ENCODE measurements around the gene TFDP3.

The TFDP3 gene, protein sequence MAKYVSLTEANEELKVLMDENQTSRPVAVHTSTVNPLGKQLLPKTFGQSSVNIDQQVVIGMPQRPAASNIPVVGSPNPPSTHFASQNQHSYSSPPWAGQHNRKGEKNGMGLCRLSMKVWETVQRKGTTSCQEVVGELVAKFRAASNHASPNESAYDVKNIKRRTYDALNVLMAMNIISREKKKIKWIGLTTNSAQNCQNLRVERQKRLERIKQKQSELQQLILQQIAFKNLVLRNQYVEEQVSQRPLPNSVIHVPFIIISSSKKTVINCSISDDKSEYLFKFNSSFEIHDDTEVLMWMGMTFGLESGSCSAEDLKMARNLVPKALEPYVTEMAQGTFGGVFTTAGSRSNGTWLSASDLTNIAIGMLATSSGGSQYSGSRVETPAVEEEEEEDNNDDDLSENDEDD

DNA sequence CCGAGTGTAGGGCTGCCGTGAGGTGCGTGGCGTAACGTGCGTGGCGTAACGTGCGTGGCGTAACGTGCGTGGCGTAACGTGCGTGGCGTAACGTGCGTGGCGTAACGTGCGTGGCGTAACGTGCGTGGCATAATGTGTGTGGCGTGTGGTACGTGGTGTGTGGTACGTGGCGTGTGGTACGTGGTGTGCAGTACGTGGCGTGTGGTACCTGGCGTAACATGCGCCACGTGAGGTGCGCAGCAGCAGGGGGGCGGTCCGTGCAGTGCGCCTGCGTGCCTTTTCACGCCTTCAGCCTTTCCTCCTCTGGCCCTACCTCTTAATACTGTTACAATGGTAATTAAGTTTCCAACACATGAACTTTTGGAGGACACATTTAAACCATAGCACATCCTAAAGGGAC is at the start of gene TFDP3:
Gene TFDP3, minus strand, starts transcription at position 26 of the 400 bp plus-strand sequence. CDS start 95 bp downstream, outside the sequence.
- no peak for DNase-seq (ENCODE audit: low spot score)

DNA sequence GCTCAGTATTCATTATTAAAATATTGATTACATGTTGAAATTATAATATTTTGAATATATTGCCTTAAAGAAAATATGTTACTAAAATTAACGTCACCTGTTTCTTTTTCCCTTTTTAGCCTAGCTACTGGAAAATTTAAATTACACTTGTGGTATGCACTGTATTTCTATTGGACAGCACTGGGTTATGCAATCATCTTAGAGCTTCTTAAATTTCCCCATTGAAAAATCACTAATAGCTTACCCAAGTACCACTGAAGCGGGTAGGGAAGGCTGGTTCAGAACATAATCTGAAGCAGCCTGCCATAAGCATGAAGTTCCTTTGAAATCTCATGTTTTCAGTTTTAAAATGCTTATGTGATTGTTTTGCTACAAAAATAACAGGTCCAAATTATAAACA is 49.5 kb upstream of the TFDP3 start:
- no peak for DNase-seq (ENCODE audit: low spot score)

DNA sequence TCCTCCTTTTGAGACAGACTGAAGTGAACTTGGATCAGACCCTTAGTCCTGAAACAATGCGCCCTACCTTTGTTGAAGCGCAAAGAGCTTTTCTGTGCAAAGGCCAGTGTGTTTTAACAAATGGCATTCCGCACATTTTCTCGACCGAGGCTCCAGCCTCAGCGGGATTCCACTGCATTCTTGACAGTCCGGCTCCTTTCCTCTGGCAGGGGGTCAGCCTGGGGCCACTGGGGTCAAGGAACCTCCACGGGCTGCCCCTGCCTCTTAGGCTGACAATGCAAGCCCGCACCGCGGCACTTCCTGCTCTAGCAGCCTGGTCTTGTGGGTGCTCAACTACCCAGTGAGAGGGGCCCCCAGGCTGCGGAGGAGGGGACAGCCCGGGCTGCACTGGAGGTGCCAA is 47.2 kb upstream of the TFDP3 start:
- no peak for DNase-seq (ENCODE audit: low spot score)

DNA sequence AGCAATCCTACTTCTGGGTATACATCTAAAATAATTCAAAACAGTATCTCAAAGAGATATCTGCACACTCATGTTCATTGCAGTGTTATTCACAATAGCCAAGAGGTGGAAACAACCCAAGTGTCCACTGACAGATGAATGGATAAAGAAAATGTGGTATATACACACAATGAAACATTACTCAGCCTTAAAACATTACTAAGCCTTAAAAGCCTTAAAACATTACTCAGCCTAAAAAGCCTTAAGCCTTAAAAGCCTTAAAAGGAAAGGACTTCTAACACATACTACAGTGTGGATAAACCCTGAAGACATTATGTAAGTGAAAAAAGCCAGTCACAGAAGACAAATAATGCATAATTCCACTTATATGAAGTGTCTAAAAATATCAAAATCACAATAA is 40.3 kb upstream of the TFDP3 start:
- no peak for DNase-seq (ENCODE audit: low spot score)

DNA sequence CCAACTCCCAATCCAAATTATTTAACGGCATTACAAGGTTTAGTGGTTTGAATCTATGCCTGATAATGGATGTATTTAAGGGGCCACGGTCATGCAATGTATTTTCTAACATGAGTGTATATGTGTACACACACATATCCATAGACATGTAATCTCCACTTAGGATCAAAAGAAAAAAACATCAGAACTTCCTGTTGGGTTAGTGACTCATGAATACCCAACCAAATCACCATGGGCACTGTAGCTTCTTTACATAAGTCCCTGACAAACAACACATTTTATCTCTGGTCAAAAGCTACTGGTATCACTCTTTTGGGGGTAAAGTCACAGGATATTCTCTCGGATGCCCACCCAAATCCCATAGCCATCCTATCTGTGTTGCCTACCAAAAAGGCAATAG is 36.5 kb upstream of the TFDP3 start:
- no peak for DNase-seq (ENCODE audit: low spot score)

DNA sequence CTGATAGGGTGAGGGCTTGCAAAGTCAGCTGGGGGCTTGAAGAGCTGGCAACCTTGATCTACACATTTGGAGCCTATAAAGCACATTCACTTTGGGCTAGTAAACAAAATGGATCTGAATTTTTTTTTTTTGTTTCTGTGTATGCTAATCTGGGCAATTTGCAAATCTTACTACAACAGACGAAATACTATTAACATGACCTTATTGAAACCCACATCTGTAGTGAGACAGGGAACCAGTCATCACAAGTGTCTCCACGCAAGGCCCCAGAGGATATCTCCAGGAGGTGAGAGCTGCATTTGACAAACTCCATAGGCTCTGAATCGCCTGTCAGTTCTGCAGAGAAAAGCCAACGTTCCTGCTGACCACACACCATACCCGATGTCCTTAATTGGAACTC is 33.0 kb upstream of the TFDP3 start:
- no peak for DNase-seq (ENCODE audit: low spot score)

DNA sequence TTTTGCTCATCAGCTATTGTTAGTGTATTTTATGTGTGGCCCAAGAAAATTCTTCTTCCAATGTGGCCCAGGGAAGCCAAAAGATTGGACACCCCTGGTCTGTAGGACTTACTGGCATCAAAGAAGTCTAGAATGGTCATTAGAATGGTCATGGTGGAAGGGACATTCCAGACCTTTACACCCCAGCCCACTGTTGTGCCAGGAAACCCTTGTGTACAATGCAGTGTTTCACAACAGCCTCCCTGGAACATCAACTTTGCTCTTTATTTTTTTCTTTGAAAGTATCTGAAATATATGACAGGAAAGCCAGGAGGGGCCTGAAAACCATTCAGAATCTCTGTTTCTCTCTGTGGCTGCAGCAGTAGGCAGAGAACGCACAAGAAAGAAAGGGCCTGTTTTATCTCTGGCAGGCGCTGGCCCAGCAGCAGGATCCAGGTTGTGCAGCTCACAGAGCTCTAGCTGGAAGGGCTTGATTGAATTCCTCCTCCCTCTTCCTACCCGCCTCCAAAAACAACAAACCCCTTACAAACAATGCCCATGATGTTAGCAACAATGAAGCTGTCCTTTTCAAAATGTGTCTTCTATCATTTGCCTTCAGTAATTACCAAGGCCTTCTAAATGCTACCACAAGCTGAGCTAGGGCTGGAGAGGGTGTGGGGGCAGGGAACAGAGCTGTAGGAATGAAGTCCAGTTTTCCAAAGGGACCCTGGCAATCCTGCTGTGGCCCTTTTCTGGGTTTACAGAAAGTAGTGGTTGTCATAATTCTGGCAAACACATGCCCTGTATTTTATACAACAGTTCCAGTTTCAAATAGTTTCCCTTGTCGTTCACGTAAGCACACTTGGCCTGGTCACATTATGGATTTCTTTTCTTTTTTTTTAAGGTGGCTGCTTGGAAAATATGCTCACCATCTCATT is 32.3 kb upstream of the TFDP3 start:
- no peak for DNase-seq (ENCODE audit: low spot score)

DNA sequence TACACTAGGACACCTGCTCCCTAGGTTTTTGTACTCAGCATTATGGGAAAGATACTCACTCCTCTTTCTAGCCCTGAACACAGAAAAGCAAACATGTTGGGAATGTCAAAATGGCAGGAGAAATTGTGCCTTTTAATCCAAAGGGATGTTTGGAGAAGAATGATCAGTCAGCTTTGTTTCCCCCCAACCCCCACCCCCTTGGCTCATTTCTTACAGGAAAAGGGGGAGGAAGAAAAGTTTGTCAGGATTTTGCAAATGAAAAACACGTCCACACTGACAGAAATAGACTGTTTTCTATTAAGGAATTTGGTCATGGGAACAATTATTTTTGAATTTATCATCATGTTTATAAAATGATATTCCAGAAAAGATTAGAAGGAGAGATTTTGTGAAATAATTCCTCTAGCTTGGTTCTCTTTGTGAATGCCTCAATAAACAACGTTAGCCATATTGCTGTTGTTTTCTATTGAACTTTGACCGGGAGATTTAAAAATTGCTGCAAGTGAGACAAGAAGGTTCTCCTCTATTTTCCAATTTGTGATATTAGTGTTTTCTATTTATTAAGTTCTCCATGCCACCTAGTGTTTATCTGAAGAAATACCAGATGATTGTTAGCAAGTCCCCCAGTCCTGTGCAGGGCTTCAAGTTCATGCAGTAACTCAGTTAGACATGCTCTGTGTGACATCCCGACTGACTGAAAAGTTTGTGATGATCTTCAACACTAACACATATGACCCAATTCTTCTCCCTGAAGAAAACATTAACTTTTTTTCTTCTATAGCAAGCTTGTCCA is 31.3 kb upstream of the TFDP3 start:
- DNase-seq (ENCODE audit: low spot score), result no peak

DNA sequence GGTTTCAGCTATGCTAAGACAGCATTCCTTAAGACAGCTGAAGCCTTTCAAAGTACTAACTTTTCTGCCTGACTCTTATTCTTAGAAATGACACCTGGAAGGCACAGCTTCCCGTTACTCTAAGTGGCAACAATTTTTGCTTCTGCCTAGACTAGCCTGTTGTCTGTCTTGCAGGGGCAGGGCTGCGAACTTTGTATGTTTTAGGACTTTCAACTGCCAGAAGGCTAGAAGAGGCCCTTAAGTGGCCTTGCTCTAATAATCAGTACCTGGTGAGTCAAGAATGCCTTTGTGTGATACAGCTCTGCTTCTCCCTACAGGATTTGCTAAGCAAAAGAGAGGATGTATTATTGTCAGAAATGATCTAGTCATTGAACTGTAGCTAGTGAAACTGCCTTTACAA is 30.0 kb upstream of the TFDP3 start:
- no peak for DNase-seq (ENCODE audit: low spot score)

DNA sequence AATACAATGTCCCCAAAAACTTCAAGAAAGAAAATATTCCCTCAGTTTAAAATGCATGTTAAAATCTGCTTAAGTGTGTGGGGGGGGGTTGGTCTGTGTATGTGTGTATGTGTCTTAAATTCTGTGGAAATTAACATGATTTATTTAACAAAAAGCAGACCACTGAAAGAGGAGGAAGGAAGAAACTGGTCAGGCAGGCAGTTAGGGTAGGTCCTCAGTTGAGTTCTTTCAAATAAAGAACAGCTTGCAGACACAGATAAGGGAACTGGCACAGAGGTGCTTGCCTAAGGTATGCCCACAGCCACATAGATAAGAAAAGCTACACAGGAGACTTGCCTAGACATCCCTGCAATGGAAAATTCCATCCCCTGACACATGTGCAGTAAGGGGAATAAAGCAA is 28.8 kb upstream of the TFDP3 start:
- no peak for DNase-seq (ENCODE audit: low spot score)

DNA sequence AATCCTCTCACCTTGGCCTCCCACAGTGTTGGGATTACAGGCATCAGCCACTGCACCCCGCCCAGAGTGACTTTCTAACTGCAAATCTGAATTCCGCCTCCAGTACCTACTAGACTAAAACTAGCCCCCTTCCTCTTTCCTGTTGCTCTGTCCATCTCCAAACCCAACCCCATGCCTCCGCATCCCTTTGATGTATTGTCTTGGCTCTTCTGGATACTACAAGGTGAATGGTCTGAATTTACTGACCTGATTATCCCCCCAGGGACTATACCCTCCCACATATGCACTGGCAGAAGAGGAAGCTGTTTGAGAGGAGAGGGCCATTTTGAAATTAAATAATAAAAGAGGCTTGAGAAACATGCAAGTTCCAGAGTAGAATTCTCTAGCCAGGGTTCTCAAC is 17.7 kb upstream of the TFDP3 start:
- DNase-seq (ENCODE audit: low spot score), result no peak

DNA sequence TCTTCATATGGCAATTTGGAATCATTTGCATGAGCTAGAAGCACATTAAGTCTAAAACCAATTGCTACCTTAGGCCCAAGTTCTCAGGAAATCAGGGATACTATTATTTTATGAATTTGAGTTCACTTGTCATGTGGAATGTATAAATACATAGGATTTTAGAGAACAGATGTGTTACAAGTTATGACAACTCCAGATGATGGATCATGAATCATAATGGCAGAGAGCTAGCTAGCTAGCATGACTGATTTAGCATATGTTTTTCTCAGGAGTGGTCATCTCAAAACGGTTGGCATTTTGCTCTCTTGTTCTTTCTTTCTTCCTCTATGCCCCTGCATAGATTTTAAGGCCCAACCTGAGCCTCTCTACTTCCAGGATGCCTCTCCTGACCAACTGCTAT is 14.2 kb upstream of the TFDP3 start:
- no peak for DNase-seq (ENCODE audit: low spot score)

DNA sequence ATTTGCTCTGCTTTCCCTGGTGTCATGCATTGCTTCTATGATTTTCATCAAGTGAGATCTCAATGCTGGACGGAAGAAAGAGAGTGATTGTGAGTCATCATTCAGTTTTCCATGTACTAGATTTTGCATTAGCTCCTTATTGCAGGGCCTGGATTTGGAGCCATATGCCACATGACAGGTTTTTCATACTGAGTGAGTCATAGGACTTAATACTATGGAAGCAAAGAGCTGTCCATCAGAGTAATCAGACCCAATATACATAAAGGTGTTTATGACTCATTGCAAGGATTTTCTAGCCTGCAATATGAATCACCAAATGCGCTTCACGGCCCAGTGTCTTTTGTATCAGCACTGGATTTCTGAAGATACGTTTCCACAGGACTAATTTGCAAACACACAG is 11.2 kb upstream of the TFDP3 start:
- no peak for DNase-seq (ENCODE audit: low spot score)

DNA sequence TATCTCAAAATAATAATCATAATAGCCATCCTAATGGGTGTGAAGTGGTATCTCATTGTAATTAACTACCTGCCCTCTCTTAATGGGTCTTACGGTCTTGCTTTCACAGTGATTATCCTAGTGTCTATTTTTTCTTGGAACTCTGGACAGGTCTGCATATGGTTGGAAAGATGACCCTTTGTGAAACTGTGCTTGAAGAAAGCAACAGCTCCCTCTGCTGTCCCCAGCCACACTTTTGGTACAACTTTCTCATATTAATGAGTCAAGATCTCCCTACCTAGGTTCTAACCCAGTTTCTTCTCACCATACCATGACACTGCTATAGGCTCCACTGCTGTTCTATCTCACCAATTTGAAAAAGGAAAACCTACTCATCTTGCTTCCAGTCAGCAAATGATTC is 2.4 kb downstream of the TFDP3 start:
- no peak for DNase-seq (ENCODE audit: low spot score)

DNA sequence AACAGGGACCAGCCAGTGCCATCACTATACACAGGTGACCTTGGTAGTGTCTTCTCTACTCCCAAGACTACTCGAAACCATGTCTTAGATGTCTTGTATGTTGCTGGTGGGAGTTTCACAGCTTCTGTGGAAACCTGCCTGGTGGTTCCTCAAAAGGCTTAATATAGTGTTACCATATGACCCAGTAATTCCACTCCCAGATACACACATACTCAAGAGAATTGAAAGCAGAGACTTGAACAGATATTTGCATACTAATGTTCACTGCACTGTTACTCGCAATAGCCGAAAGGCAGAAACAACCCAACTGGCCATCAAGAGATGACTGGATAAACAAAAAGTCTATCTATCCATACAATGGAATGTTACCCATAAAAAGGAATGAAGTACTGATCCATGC is 3.1 kb downstream of the TFDP3 start:
- DNase-seq (ENCODE audit: low spot score), result no peak

DNA sequence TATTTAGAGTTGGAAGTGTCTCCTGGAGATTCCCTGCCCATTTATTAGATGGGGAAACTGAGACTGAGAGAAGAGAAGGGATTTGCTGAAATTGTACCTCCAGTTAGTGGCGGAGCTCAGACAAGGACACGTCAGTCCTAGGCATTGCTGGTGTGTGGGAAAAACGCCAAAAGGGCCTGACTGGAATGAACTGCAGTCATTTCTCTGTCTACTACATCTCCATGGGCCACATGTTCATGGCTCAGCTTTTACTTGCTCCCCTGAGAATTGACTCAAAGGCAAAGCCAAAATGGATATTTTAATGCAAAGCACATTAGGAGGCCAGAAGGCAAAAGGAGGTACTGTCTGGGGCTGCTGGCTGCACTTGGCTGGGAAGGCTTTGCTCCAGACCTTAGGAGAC is 3.9 kb downstream of the TFDP3 start:
- no peak for DNase-seq (ENCODE audit: low spot score)

DNA sequence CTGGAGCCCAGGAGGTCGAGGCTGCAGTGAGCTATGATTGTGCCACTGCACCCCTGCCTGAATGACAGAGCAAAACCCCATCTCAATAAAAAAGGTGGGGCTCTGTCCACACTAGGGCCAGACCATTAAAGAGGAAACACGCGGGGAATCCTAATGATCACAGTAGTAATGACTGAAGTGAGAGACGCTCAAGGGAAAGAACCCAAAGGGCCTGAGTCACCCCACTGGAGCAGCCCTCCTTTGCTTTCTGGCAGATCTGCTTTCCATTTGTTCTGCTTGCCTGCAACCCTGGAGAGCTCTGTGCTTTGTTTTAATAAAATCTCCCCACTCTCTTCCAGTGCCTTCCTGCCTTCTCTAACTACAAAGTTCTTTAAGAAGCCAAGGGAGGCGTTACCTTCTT is 5.0 kb downstream of the TFDP3 start:
- DNase-seq (ENCODE audit: low spot score), result no peak

DNA sequence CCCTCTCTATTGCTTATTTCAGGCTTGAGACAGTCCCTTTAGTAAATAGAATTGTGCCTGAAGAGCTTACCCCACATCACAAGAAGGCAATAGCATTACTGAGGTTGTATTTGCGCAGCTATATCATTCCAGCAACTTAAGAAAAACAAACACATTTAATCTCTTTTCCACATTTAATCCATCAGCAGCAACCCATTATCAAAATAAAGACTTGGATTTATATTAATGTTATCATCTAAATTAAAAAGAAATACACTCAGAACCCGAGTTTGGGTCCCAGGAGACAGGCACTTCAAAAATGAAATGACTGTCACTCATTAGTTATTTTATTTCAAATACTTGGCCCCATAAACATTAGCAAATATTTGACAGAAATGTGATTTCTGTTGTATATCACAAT is 10.4 kb downstream of the TFDP3 start:
- DNase-seq (ENCODE audit: low spot score), result no peak

DNA sequence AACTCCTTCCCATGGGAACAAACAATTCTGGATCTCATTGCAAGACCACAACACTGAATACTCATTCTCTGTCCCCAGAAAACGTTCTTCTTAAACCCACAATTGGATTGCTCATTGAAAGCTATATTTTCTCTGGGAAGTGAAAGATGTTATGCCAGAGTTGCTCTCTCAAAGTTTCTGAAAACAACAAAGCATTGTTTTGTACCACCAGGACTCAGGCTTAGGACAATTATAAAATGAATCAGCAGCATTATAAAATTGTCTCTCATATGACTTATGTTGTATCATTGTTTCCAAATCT is 26.5 kb downstream of the TFDP3 start:
- DNase-seq (ENCODE audit: low spot score), result no peak

DNA sequence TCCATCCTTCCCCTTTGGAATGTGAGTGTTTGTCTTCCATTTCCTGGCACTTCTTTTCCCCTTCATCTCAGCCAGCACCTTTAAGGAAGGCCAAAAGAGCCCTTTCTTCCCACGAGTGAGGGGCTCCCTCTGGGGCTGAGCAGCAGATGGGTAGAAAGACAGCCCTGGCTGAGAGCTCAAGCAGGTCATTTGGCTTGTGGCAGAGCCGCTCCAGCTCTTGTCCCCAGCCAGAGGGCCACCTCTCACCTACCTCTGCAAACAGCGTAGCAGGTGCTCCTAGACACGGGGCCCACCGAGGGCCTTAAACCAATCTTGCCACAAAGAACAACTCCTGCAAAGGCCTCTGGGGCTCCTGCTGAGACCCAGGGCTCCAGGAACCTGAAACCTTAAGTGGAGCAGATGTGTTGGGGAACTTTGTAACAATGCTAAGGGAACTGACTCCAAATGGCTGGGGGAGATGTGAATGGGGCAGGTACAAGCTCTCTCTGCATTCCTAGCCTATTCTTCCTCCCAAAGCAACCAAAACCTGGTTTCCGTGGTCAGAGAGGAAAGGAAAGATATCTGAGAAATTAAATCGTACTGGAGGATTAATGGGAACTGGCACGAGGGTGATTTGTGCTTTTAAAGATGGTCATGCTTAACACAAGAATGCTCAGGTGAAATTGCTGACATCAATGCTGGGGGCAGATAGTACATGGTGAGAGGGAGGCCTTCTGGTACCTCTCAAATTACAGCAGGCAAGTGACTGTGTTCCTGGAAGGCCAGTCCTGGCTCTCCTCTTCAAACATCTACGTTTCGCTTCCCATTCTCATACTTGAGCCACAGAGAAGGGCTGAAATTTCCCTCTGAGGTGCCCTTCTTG is 27.0 kb downstream of the TFDP3 start:
- no peak for DNase-seq (ENCODE audit: low spot score)

DNA sequence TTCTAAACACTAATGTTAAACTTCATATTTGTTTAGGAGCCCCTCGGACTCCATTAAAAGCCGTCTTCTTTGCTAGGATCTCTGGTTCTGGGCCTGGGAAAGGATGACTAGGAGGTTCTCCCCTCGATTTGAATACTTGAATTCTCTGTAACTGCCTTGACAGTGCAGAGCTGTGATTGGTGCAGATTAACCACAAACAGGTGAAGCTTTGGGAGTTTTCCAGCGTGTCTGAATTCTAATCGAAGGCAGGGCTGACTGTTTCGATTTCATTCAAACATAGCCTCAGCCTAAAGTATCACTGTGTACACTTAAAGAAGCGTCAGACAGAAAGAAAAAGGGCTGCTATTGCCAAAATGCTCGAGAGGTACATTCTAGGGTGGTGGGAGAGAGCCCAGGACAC is 29.0 kb downstream of the TFDP3 start:
- no peak for DNase-seq (ENCODE audit: low spot score)

DNA sequence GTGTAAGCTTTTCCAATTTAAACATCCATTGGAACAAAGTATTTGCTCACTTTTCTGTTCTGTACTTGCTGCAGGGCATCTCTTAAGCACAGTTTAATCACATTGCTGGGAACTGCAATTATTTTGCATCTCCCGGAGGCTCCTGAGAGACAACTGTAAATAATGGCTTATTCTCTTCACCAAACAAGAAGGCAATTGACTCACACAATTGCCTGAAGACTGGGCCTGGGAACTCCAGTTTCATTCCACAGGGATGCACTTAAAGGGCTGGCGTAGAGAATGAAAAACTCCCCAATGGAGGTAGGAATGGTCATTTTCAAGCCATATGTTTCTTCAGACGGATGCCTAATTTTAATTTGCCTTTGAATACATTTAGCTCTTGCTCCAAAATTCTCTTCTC is 29.5 kb downstream of the TFDP3 start:
- no peak for DNase-seq (ENCODE audit: low spot score)

Data from left forelimb (tissue), 1 donor.